Neural progenitor cell (in vitro differentiated cells): ENCODE data around the gene PCDH9. TPM values are rescaled to one million over a fixed set of nuclear protein-coding genes. Genes with fewer than 3 reads are reported as not detected.

Experiments used
- DNase-seq: peaks from one replicate; pipeline ENCODE4 v3.0.0-alpha.2; 2016; ENCODE audit warnings: low spot score
- H2AFZ ChIP-seq: fragments of 200-600 bp; sonication (generic); replicated peaks from 2 replicates; pipeline ENCODE4 v1.6.1; 2016; ENCODE audit warnings: antibody characterized with exemption
- H3F3A ChIP-seq: fragments of 200-600 bp; sonication (generic); 2 replicates; pipeline ENCODE4 v1.6.1; 2016; ENCODE audit warnings: antibody characterized with exemption, low read depth
- H3K27ac ChIP-seq: fragments of 200-600 bp; sonication (generic); 2 replicates; pipeline ENCODE4 v1.5.1; 2016; ENCODE audit warnings: mild to moderate bottlenecking
- H3K27me3 ChIP-seq: fragments of 200-600 bp; sonication (generic); 2 replicates; pipeline ENCODE4 v1.6.1; 2016; ENCODE audit warnings: mild to moderate bottlenecking, moderate library complexity
- H3K36me3 ChIP-seq: fragments of 200-600 bp; sonication (generic); 2 replicates; pipeline ENCODE4 v1.5.1; 2016
- H3K4me1 ChIP-seq: fragments of 200-600 bp; sonication (generic); 2 replicates; pipeline ENCODE4 v1.6.1; 2016; ENCODE audit warnings: mixed run types
- H3K4me2 ChIP-seq: fragments of 200-600 bp; sonication (generic); 2 replicates; pipeline ENCODE4 v1.6.1; 2016
- H3K4me3 ChIP-seq: fragments of 200-600 bp; sonication (generic); 2 replicates; pipeline ENCODE4 v1.5.1; 2016
- H3K79me2 ChIP-seq: fragments of 200-600 bp; sonication (generic); 2 replicates; pipeline ENCODE4 v1.6.1; 2016; ENCODE audit warnings: low read depth
- H3K9ac ChIP-seq: fragments of 200-600 bp; sonication (generic); 2 replicates; pipeline ENCODE4 v1.6.1; 2016
- H3K9me3 ChIP-seq: fragments of 200-600 bp; sonication (generic); 2 replicates; pipeline ENCODE4 v1.5.1; 2016; ENCODE audit warnings: low read depth
- H4K20me1 ChIP-seq: fragments of 200-600 bp; sonication (generic); 2 replicates; pipeline ENCODE4 v1.6.1; 2016; ENCODE audit warnings: low read depth
- H3K27ac Mint-ChIP-seq: 3 replicates; pipeline ENCODE4 v1.8.0; 2021; ENCODE audit warnings: mixed read lengths
- H3K27me3 Mint-ChIP-seq: 2 replicates; pipeline ENCODE4 v1.8.0; 2022; ENCODE audit warnings: low read depth, mild to moderate bottlenecking, inconsistent platforms, moderate library complexity, mixed read lengths; ENCODE audit not compliant: insufficient read depth
- H3K36me3 Mint-ChIP-seq: 3 replicates; pipeline ENCODE4 v1.8.0; 2021; ENCODE audit warnings: mixed read lengths
- H3K4me1 Mint-ChIP-seq: 3 replicates; pipeline ENCODE4 v1.8.0; 2021; ENCODE audit warnings: mixed read lengths
- H3K4me3 Mint-ChIP-seq: 3 replicates; pipeline ENCODE4 v1.8.0; 2021; ENCODE audit warnings: mild to moderate bottlenecking, moderate library complexity, mixed read lengths
- H3K9me3 Mint-ChIP-seq: 3 replicates; pipeline ENCODE4 v1.8.0; 2020; ENCODE audit warnings: mixed read lengths
- EZH2 ChIP-seq: fragments of 200-600 bp; sonication (generic); IDR thresholded peaks from 2 replicates; pipeline ENCODE4 v1.6.1; 2017; ENCODE audit warnings: antibody characterized with exemption, mild to moderate bottlenecking, moderate library complexity
- EZH2phosphoT487 ChIP-seq: fragments of 200-600 bp; sonication (generic); IDR thresholded peaks from 2 replicates; pipeline ENCODE4 v1.6.1; 2017; ENCODE audit warnings: antibody characterized with exemption
- total RNA-seq: library from RNA; depleted of rRNA; stranded (reverse); fragments of >200 nt; gene quantifications from 2 replicates; pipeline ENCODE4 v1.2.3, GENCODE V29; 2015; ENCODE audit warnings: low replicate concordance
- TF ChIP-seq, protein P1 (sequence below): fragments of 200-600 bp; sonication (generic); IDR thresholded peaks from 2 replicates; pipeline ENCODE4 v1.5.1; 2017; ENCODE audit warnings: antibody characterized with exemption, mild to moderate bottlenecking

Gene PCDH9
- total RNA-seq, 1 donor from 2014 or later: 0.24 TPM

DNA sequence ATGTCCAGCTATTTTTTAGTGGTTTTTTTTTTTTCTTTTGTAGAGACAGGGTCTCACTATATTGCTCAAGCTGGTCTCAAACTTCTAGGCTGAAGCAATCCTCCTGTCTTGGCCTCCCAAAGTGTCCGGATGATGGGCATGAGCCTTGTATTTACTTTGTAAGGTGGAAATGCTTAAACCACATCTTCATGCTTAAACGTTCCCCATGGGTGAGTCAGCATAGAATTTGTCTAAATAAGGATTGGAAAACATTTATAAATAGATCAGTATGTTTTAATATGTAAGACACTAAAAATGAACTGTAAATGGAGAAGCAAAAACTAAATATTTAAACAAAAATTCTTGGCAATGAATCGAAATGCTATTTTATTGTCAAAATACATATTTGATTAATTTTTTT is 698.0 kb downstream of the PCDH9 start:
- no peaks in the 10 kb centered on the region for H3F3A ChIP-seq
- H3K27ac Mint-ChIP-seq: no peak overlapping the region
- H3K4me3 Mint-ChIP-seq: no peak overlapping the region
- H3K27me3 Mint-ChIP-seq: no peaks in the 10 kb centered on the region
- peaks cover 8% of the 10 kb centered on the region for H3K4me1 ChIP-seq
- no peaks in the 10 kb centered on the region for H3K9me3 Mint-ChIP-seq
- H3K4me1 Mint-ChIP-seq: peaks cover 20% of the 10 kb centered on the region
- no peaks in the 10 kb centered on the region for H4K20me1 ChIP-seq
- no peak overlapping the region for H3K4me2 ChIP-seq
- H3K36me3 Mint-ChIP-seq: no peaks in the 10 kb centered on the region
- H2AFZ ChIP-seq: no peak overlapping the region
- H3K79me2 ChIP-seq: no peaks in the 10 kb centered on the region
- no peak for DNase-seq
- H3K4me3 ChIP-seq: no peak overlapping the region
- no peak overlapping the region for H3K9ac ChIP-seq
- no peak overlapping the region for H3K27ac ChIP-seq
- H3K9me3 ChIP-seq: no peaks in the 10 kb centered on the region
- no peaks in the 10 kb centered on the region for H3K27me3 ChIP-seq
- H3K36me3 ChIP-seq: no peaks in the 10 kb centered on the region
- no peak for TF ChIP-seq EZH2
- TF ChIP-seq EZH2phosphoT487: no peak
- TF ChIP-seq, protein P1, sequence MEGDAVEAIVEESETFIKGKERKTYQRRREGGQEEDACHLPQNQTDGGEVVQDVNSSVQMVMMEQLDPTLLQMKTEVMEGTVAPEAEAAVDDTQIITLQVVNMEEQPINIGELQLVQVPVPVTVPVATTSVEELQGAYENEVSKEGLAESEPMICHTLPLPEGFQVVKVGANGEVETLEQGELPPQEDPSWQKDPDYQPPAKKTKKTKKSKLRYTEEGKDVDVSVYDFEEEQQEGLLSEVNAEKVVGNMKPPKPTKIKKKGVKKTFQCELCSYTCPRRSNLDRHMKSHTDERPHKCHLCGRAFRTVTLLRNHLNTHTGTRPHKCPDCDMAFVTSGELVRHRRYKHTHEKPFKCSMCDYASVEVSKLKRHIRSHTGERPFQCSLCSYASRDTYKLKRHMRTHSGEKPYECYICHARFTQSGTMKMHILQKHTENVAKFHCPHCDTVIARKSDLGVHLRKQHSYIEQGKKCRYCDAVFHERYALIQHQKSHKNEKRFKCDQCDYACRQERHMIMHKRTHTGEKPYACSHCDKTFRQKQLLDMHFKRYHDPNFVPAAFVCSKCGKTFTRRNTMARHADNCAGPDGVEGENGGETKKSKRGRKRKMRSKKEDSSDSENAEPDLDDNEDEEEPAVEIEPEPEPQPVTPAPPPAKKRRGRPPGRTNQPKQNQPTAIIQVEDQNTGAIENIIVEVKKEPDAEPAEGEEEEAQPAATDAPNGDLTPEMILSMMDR: no peak

DNA sequence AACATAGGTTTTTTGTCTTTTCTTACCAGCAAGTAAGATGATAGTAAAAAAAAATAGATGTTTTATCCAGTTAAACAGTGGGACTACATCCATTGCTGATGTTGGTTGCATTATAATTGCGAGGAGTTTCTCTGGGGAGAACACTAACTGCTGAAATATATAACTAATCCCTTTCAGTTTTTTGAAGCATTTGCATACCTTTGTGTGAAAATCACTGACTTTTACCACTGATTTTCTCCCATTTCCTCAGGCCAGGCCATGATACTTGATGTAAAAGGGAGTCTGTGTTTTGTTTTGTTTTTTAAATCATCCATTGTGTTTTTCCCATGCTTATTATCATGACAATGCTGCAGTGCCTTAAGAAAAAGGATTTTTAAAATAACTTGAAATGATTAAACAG is 699.5 kb downstream of the PCDH9 start:
- H3K4me1 ChIP-seq: peaks cover 8% of the 10 kb centered on the region
- H3K4me3 ChIP-seq: no peak overlapping the region
- DNase-seq: no peak
- no peaks in the 10 kb centered on the region for H3K36me3 ChIP-seq
- no peaks in the 10 kb centered on the region for H3K9me3 ChIP-seq
- H2AFZ ChIP-seq: peak overlapping the region; percentile 29
- no peak overlapping the region for H3K9ac ChIP-seq
- no peak overlapping the region for H3K4me2 ChIP-seq
- H3F3A ChIP-seq: no peaks in the 10 kb centered on the region
- H3K36me3 Mint-ChIP-seq: no peaks in the 10 kb centered on the region
- no peak overlapping the region for H3K27ac Mint-ChIP-seq
- no peak for TF ChIP-seq EZH2phosphoT487
- TF ChIP-seq EZH2: no peak
- TF ChIP-seq, protein P1: no peak
- H3K79me2 ChIP-seq: no peaks in the 10 kb centered on the region
- H3K27me3 Mint-ChIP-seq: no peaks in the 10 kb centered on the region
- no peaks in the 10 kb centered on the region for H4K20me1 ChIP-seq
- H3K4me1 Mint-ChIP-seq: peaks cover 26% of the 10 kb centered on the region
- H3K27me3 ChIP-seq: no peaks in the 10 kb centered on the region
- no peak overlapping the region for H3K4me3 Mint-ChIP-seq
- H3K9me3 Mint-ChIP-seq: no peaks in the 10 kb centered on the region
- no peak overlapping the region for H3K27ac ChIP-seq

DNA sequence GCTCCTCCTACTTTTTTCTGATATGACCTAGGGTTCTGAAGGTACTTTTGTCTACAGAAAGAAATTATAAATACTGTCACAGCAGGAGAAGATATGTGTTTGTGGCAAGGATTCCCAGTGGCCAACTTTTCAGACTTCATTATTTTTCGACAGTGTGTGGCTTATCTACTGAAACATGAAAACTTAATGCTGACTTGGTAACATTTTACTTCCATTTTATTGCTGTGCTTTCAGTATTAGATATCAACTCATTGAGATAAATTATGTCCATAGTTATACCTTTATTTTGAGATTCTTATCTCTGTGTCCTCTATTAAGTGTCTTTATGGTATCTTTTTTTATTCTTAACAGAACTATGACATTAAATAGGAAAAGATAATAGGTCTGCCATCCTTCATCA is 700.0 kb downstream of the PCDH9 start:
- no peaks in the 10 kb centered on the region for H3K36me3 Mint-ChIP-seq
- Histone ChIP-seq H3K27me3 (no peaks in the 10 kb centered on the region), H3K9me3 (no peaks in the 10 kb centered on the region), H3K79me2 (no peaks in the 10 kb centered on the region), H3K36me3 (no peaks in the 10 kb centered on the region), H2AFZ (no peak overlapping the region), H3K4me1 (peaks cover 8% of the 10 kb centered on the region), H3K9ac (no peak overlapping the region), H4K20me1 (no peaks in the 10 kb centered on the region), H3K4me3 (no peak overlapping the region), H3K4me2 (no peak overlapping the region), H3F3A (no peaks in the 10 kb centered on the region), H3K27ac (no peak overlapping the region)
- H3K27me3 Mint-ChIP-seq: no peaks in the 10 kb centered on the region
- H3K4me1 Mint-ChIP-seq: peaks cover 31% of the 10 kb centered on the region
- no peaks in the 10 kb centered on the region for H3K9me3 Mint-ChIP-seq
- H3K4me3 Mint-ChIP-seq: no peak overlapping the region
- no peak for DNase-seq
- no peak overlapping the region for H3K27ac Mint-ChIP-seq
- TF ChIP-seq EZH2phosphoT487 (no peak), EZH2 (no peak)
- TF ChIP-seq, protein P1: no peak
